Keratinocyte (primary cell): ENCODE data around the gene NOL12. TPM values are rescaled to one million over a fixed set of nuclear protein-coding genes. Genes with fewer than 3 reads are reported as not detected.

Source experiments
- DNase-seq: peaks from one replicate; pipeline ENCODE4 v3.0.0-alpha.2; 2011; ENCODE audit warnings: low read depth, missing footprints, low spot score
- FAIRE-seq: peaks from 2 replicates; lab custom pipeline; 2011; peaks lifted over from hg19 to GRCh38; lab: Jason Lieb, UNC
- H2AFZ ChIP-seq: 2 replicates; pipeline ENCODE4 v1.6.0; 2012; ENCODE audit warnings: low read length, control low read depth, inconsistent platforms; ENCODE audit not compliant: control insufficient read depth
- H3K27ac ChIP-seq: 2 replicates; pipeline ENCODE4 v1.5.1; 2011; ENCODE audit warnings: low read length; ENCODE audit not compliant: control insufficient read depth, insufficient read depth
- H3K27me3 ChIP-seq: 3 replicates; pipeline ENCODE4 v1.6.0; 2011; ENCODE audit warnings: low read length; ENCODE audit not compliant: control insufficient read depth, insufficient read depth; ENCODE audit errors: extremely low read depth
- H3K36me3 ChIP-seq, 2 experiments: 2 replicates in 1 of 2; 3 replicates in 1 of 2; pipeline ENCODE4 v1.5.1; 2011; ENCODE audit warnings: low read length in 2 of 2, mild to moderate bottlenecking in 1 of 2; ENCODE audit not compliant: control insufficient read depth in 2 of 2, insufficient read depth in 2 of 2; ENCODE audit errors: extremely low read depth in 1 of 2
- H3K4me1 ChIP-seq: 3 replicates; pipeline ENCODE4 v1.5.1; 2011; ENCODE audit warnings: low read length; ENCODE audit not compliant: control insufficient read depth, insufficient read depth; ENCODE audit errors: extremely low read depth
- H3K4me2 ChIP-seq: 3 replicates; pipeline ENCODE4 v1.6.0; 2011; ENCODE audit warnings: low read depth, low read length; ENCODE audit not compliant: control insufficient read depth, insufficient read depth; ENCODE audit errors: extremely low read depth
- H3K4me3 ChIP-seq, 3 experiments: fragments of 200-600 bp in 1 of 3; sonication (generic) in 1 of 3; 2 replicates in 2 of 3; 3 replicates in 1 of 3; pipeline ENCODE4 v1.5.1; 2011 to 2016; ENCODE audit warnings: low read length in 3 of 3, mild to moderate bottlenecking in 3 of 3, control low read depth in 2 of 3, inconsistent platforms in 1 of 3, low read depth in 1 of 3, mixed read lengths in 1 of 3, mixed run types in 1 of 3, moderate library complexity in 1 of 3; ENCODE audit not compliant: control insufficient read depth in 2 of 3, insufficient read depth in 2 of 3; ENCODE audit errors: extremely low read depth in 1 of 3
- H3K79me2 ChIP-seq: 2 replicates; pipeline ENCODE4 v1.6.0; 2012; ENCODE audit warnings: low read length; ENCODE audit not compliant: control insufficient read depth, insufficient read depth
- H3K9ac ChIP-seq: 3 replicates; pipeline ENCODE4 v1.6.0; 2011; ENCODE audit warnings: low read length; ENCODE audit not compliant: control insufficient read depth, insufficient read depth; ENCODE audit errors: extremely low read depth
- H3K9me1 ChIP-seq: 3 replicates; pipeline ENCODE4 v1.6.0; 2011; ENCODE audit warnings: low read length; ENCODE audit not compliant: control insufficient read depth, insufficient read depth; ENCODE audit errors: extremely low read depth
- H3K9me3 ChIP-seq: 2 replicates; pipeline ENCODE4 v1.5.1; 2012; ENCODE audit warnings: low read depth, low read length; ENCODE audit not compliant: control insufficient read depth
- H4K20me1 ChIP-seq: 3 replicates; pipeline ENCODE4 v1.6.0; 2011; ENCODE audit warnings: low read length; ENCODE audit not compliant: control insufficient read depth, insufficient read depth; ENCODE audit errors: extremely low read depth
- EZH2 ChIP-seq: IDR thresholded peaks from one replicate; pipeline ENCODE4 v1.6.1; 2012; ENCODE audit warnings: inconsistent platforms, mild to moderate bottlenecking, low read length, moderate library complexity
- dilution Hi-C: fragments of 300-500 bp; cut with MboI; formaldehyde crosslinking; loops from one replicate; pipeline ENCODE4 v1.7.0; 2020; ENCODE audit warnings: low sequenced_read_pairs; ENCODE audit not compliant: extremely low pct_ligation_motif_present
- polyA plus RNA-seq, 5 experiments: library from polyadenylated mRNA; depleted of rRNA in 3 of 5; stranded (reverse) in 3 of 5; stranded (forward) in 1 of 5; unstranded in 1 of 5; fragments of >200 nt; gene quantifications; 1 replicate in 1 of 5; 2 replicates in 3 of 5; 3 replicates in 1 of 5; pipeline versions ENCODE4 v1.2.1 to v1.2.3, GENCODE V29; 2011 to 2012; ENCODE audit warnings: missing spikeins in 2 of 5, low read depth in 1 of 5, low replicate concordance in 1 of 5
- TF ChIP-seq, protein P1 (sequence below), 3 experiments: IDR thresholded peaks in 1 of 3; conservative IDR thresholded peaks in 1 of 3; optimal IDR thresholded peaks in 1 of 3; 2 replicates in 2 of 3; 3 replicates in 1 of 3; pipeline versions ENCODE3 to v1.5.1; 2011; ENCODE audit warnings: low read length in 3 of 3, mild to moderate bottlenecking in 3 of 3, moderate library complexity in 2 of 3, control low read depth in 1 of 3, inconsistent platforms in 1 of 3; ENCODE audit not compliant: insufficient read depth in 2 of 3; ENCODE audit errors: extremely low read depth in 1 of 3

Gene NOL12
- polyA plus RNA-seq, 1 donor (not counting 4 experiments of a cell fraction or from before 2014, with no cell fraction given) = 23.8 TPM

DNA sequence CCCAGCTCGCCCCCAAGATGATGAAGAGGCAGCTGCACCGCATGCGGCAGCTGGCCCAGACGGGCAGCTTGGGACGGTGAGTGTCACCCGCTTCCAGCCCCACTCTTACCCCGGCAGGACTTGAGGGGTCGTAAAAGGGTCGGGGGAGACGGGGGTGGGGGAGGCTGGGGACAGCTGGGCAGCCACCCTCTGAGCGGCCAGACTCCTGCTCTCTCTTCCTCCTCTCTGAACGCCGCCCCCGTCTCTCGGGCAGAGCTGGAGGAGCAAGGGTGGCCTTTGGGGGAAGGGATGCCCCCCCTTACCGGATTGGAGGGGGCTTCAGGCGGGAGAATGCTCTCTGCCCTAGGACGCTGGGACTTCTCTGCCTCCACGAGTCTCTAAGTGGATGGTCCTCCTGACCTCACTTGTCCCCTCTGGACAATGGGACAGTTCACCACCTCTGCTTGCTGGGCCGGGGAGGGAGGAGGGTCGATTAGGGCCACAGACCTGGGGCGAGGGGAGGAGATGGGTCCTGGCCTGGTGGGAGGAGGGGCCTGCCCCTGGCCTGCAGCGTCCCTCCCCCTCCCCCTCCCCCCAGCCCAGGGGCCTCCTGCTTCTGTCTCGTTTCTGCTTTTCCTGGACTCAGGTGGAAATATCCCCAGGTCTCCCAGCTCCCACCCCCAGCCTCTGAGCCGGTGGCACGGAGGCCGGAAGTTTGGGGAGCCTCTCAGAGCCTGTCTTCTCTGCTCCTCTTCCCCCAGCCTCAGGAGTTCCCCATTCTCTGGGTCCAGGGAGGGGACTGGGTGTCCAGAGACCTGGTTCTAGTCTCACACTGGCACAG, 46.2 kb upstream of the NOL12 start:
- TF ChIP-seq EZH2 = no peak
- TF ChIP-seq, protein P1, sequence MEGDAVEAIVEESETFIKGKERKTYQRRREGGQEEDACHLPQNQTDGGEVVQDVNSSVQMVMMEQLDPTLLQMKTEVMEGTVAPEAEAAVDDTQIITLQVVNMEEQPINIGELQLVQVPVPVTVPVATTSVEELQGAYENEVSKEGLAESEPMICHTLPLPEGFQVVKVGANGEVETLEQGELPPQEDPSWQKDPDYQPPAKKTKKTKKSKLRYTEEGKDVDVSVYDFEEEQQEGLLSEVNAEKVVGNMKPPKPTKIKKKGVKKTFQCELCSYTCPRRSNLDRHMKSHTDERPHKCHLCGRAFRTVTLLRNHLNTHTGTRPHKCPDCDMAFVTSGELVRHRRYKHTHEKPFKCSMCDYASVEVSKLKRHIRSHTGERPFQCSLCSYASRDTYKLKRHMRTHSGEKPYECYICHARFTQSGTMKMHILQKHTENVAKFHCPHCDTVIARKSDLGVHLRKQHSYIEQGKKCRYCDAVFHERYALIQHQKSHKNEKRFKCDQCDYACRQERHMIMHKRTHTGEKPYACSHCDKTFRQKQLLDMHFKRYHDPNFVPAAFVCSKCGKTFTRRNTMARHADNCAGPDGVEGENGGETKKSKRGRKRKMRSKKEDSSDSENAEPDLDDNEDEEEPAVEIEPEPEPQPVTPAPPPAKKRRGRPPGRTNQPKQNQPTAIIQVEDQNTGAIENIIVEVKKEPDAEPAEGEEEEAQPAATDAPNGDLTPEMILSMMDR (optimal IDR thresholded peaks at IDR 0.05 in 1 of 3, IDR thresholded peaks at IDR 0.05 in 1 of 3, conservative IDR thresholded peaks at IDR 0.05 in 1 of 3; ENCODE audit: extremely low read depth in 1 of 3, insufficient read depth in 2 of 3, low read length in 3 of 3) = no peak
- Histone ChIP-seq H4K20me1 (peaks cover 4% of the 10 kb centered on the region), H3K4me2 (peak overlapping the region; percentile 90), H3K27me3 (no peaks in the 10 kb centered on the region), H2AFZ (no peak overlapping the region), H3K4me3 (peak overlapping the region; percentile 82 to 87 (median 84)), H3K27ac (peak overlapping the region; percentile 67), H3K36me3 (peaks cover 26 to 35% of the 10 kb centered on the region in 2 experiments), H3K9me3 (no peaks in the 10 kb centered on the region), H3K79me2 (peaks cover 24% of the 10 kb centered on the region), H3K9me1 (no peaks in the 10 kb centered on the region), H3K9ac (peak overlapping the region; percentile 63), H3K4me1 (peaks cover 31% of the 10 kb centered on the region)
- dilution Hi-C loops = no loop called here
- no peak for FAIRE-seq
- no peak for DNase-seq

DNA sequence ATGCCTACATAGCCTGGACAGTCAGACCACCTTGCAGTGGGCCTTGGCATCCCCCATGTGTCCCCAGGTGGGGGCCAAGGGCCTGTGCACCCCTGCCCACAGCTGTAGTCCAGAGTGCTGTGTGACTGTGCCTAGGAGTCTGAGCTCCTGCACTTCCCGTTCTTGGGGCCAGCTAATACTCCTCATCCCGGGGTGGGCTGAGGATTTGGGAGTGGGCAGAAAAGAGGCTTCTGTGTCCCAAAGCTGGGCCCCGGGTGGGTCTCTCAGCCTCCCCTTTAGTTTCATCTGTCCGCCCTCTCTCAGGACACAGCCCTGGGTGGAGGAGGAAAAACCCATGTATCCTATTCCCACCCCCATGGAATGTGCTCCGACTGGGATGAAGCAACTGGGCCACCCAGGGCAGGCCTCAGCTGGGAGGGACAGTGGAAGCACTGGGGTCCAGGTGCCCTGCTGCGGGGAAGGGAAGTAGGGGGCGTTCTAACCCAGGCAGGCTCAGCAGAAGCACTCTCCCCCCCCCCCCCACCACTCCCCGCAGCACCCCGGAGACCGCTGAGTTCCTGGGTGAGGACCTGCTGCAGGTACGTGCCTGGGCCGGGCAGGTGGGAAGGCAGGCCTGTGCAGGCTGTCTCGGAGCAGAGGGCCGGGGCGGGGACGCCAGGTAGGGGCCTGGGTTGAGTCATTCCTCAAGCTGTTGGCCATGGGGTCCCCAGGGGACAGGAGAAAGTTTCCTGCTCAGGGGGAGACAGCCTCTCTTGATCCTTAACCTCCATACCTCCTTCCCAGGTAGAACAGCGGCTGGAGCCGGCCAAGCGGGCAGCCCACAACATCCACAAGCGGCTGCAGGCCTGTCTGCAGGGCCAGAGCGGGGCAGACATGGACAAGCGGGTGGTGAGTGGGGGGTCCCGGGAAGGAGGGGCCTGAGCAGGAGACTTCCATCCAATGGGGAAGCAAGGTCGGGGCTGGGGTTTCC, 45.3 kb upstream of the NOL12 start:
- peaks cover 33 to 42% of the 10 kb centered on the region in 2 experiments for H3K36me3 ChIP-seq
- no peak for DNase-seq
- peak overlapping the region; percentile 82 to 87 (median 84) for H3K4me3 ChIP-seq
- peaks cover 31% of the 10 kb centered on the region for H3K4me1 ChIP-seq
- dilution Hi-C loops = no loop called here
- H3K9ac ChIP-seq = peak overlapping the region; percentile 63
- peak; percentile 36 for FAIRE-seq
- no peaks in the 10 kb centered on the region for H3K9me1 ChIP-seq
- peak overlapping the region; percentile 90 for H3K4me2 ChIP-seq
- H4K20me1 ChIP-seq = peaks cover 4% of the 10 kb centered on the region
- no peak overlapping the region for H2AFZ ChIP-seq
- TF ChIP-seq, protein P1 (optimal IDR thresholded peaks at IDR 0.05 in 1 of 3, IDR thresholded peaks at IDR 0.05 in 1 of 3, conservative IDR thresholded peaks at IDR 0.05 in 1 of 3; ENCODE audit: extremely low read depth in 1 of 3, insufficient read depth in 2 of 3, low read length in 3 of 3) = peak in 1 of 3 experiments; percentile 71
- no peak for TF ChIP-seq EZH2
- H3K27ac ChIP-seq = peak overlapping the region; percentile 67
- peaks cover 27% of the 10 kb centered on the region for H3K79me2 ChIP-seq
- H3K27me3 ChIP-seq = no peaks in the 10 kb centered on the region
- H3K9me3 ChIP-seq = no peaks in the 10 kb centered on the region
